ENCODE measurements around the gene NKD1.

NKD1 gene

DNA sequence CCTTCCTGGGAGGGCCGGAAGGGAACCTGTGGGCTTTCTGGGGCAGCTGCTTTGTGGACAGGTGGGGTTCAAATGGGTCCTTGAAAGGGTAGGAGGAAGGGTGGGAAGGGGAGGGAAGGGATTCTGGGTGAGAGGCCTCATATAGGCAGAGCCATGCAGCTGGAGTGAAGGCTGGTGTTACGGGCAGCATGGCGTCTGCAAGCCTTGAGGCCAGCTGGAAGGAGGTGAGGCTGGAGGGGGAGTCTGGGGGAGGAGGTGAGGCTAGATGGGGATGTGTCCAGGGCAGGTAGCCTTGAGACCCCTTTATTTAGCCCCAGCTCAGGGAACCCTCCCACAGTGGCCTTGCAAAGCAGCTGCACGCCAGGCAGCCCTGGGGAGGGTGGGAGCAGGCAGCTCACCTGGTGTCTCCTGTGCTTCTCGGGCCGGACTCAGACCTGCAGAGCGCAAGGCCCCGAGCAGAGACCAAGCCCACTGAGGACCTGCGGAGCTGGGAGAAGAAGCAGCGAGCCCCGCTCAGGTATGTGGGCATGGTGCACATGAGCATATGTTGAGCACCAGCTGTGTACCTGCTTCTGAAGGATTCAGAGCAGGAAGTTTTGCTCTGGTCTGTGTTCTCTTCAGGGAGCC, 82.3 kb downstream of the NKD1 start:
- DNase-seq (ENCODE audit: low spot score): no peak

DNA sequence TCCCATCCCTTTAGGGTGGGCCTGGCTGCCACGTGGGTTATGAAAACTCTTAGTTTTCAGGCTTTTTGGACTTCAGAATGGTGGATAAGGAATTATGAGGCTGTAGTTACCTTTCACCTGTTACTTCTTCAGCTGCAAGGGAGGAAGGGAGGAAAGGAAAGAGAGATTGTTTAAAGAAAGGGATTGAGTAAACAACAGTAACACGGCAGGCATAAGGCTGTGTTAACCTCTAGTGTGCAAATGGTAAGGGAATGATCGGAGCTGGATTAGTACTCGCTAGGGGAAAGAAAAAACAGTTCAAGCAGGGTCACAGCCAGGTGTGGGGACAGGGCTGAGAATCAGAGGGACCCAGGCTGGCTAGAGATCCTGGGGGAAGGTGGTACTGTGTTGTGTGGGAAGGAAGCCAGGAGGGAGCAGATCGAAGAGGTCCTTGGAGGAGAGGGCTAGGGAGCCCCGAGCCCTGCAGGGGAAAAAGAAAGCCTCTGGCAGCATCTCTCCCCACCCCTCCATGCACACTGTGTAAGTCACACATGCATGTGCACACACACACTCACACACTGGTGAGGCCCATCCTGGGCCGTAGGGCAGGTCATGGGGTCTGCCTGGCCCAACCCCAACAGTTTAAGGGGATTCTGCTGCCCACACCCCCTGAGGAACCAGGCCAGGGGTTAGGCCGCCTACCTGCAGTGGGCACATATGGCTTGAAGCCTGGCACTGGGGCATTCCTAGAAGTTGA, 83.2 kb downstream of the NKD1 start:
- no peak for DNase-seq (ENCODE audit: low spot score)

DNA sequence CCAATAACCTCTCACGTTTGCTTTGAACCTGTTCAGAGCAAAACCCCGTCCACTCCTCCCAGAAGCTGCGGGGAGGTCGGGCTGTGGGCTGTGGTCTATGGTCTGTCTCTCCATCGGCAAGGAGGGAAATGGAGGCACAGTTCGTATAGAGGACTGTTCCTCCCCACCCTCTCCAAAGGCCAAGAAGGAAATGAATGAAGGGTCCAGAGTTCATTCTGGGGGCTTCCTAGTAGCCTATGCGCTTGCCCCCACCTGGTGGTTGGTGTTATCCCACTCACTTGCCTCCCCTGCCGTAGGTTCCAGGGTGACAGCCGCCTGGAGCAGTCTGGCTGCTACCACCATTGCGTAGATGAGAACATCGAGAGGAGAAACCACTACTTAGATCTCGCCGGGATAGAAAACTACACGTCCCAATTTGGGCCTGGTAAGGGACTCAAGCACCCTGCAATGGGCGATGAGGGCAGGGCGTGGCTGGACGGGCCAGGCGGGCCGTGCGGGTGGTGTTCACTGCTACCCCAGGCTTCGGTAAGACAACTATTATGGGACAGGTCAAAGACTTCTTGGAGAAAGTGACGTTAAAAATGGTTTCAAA, 83.9 kb downstream of the NKD1 start:
- no peak for DNase-seq (ENCODE audit: low spot score)

DNA sequence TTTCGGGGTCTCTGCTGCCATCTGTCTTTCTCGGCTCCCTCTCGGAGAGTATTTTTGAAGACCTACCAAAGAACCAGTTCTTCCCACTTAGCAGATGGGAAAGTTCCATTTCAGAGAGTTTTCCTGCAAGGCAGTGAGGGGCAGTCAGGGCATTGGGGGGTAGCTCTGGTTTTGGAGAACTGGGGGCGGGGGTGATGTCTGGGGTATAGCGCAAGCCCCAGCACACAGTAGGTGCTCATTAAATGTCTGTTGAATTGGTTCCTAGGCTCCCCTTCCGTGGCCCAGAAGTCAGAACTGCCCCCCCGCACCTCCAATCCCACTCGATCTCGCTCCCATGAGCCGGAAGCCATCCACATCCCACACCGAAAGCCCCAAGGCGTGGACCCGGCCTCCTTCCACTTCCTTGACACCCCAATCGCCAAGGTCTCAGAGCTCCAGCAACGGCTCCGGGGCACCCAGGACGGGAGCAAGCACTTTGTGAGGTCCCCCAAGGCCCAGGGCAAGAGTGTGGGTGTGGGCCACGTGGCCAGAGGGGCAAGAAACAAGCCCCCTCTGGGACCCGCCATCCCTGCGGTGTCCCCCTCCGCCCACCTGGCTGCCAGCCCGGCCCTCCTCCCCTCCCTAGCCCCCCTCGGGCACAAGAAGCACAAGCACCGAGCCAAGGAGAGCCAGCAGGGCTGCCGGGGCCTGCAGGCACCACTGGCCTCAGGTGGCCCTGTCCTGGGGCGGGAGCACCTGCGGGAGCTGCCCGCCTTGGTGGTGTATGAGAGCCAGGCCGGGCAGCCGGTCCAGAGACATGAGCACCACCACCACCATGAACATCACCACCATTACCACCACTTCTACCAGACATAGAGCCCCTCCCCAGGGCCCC, 85.0 kb downstream of the NKD1 start:
- no peak for DNase-seq (ENCODE audit: low spot score)

DNA sequence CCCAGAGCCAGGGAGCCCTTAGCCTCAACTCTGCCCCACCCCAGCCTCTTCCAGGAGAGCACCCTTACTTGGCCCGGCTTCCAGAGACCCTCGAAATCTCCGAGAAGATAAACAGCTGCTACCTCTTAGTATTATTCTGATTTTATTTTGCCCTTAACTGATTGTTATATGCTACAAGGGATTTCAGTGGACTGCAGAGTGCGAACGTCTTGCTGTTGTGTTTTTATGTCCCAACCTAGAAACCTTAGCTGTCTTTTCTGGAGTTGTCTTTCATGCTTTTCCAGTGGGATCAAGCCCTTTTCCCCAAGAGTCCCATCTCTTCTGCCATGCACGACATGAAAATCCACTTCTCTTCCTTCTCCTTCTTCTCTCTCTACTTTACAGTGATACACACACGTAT, 85.9 kb downstream of the NKD1 start:
- DNase-seq (ENCODE audit: low spot score): no peak

DNA sequence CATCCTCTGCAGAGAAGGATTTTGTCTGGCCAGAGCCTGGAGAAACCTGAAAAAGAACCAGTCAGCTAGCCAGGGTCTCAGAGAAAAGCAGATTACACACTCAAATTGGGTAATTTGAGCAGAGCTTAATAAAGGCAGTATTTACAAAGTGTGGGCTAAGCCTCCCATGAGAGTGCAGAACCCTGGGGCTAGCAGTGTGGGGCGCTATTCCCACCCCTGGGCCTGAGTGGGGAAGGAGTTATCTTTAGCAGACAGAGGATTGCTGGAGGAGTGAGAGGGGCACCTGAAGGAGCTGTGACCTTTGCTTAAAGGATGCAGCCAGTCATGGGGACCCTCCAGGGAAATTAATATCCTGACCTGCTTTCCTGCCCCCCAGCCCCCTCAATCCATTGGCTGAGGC, 86.8 kb downstream of the NKD1 start:
- DNase-seq (ENCODE audit: low spot score): peak; percentile 44

DNA sequence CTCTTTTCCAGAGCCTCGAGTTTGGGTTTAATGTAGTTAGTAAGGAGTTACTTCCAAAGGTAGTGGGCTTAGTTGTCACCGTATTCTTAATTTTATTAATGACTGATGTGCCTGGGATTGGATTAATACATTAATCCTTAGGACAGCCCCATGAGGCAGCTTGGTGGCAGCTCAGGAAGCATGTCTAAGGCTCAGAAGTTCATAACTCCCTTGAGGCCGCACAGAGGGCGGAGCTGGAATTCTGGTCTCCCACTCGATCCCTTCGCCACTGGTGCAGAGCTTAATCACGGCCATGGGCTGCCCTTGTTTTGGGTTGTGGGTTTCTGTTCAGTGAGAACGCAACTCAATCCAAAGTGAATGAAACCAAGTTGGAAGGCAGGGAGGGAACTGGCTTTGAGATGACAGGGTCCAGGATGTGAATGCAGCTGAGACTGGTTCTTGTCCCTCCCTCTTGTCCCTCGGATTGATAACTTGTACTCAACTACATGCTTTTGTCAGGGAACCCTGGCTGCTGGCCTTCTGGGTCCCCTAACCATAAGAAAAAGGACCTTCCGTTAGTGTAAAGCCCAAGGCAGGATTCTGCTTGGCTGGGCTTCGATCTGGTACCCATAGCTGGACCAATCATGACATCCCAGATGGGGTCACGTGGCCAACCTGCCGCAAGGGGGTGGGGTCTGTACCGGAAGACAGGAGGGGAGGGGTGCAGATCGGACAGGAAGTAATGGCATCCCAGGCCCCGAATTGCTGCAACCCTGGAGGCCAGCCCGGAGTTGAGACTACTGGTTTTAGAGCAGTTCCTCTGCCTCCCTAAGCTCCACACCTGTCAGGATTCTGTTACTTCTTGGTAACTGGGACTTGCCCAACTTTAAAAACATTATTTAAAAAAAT, 87.6 kb downstream of the NKD1 start:
- peak; percentile 68 for DNase-seq (ENCODE audit: low spot score)

DNA sequence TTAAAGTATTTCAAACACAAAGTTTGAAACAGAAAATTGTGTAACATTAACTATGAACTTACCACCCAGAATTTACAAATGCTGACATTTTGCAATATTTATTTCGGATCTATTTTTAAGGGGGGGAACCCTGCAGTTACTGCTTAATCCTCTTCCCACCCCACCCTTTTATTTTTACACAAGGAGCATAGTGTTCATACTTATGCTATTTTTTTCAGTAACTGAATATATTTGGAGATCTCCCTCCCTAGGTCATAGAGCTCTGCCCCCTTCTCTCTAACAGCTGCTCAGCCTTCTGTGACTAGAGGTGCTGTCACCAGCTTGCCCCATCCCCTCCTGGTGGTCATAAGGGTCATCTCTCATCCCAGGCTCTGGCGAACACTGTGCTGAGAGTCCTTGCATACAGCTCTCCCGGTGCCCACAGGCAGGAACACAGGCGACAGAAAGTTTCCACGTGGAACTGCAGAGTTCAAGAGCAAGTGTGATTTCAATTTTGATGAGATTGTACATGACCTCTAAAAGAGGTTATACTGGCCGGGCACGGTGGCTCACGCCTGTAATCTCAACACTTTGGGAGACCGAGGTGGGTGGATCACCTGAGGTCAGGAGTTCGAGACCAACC, 88.7 kb downstream of the NKD1 start:
- DNase-seq (ENCODE audit: low spot score): no peak

DNA sequence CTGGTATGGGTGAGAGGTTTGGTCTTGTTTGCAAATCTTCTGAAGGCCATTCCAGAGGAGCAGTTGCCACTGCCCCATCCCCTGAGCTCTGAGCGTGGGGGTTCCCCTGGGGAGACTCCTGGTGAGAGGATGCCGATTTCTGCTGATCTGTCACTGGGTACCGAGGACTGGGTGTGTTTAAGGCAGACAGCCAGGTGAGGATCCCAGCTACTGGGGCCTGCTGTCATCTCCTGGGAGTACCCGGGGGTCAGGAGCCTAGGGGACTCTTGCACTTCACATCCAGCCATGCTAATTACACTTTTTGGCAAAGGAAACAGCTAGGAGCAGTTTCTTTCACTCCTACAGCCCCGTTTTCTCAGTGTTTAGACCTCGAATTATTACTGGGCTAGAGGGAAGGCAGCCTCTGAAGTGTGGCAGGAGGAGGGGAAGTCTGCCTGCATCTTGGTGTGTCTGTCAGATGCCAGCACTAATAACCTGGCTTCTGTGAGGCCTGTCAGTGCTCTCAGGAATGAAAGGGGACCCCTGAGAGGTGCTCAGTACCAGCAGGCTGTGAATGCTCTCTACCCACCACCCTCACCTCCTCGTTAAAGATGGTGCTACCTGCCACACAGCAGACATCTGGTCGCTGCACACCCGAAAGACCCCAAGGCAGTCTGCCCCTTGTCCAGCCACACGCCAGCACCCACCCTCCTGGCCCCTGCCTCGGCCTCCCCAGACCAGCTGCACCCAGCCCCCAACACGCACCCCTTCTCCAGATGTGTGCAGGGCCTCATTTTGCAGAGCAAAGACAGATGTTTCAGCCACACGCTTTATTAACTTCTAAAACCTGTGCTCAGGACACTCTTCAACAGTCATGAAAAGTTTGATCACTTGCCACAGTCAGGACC, 89.8 kb downstream of the NKD1 start:
- no peak for DNase-seq (ENCODE audit: low spot score)

DNA sequence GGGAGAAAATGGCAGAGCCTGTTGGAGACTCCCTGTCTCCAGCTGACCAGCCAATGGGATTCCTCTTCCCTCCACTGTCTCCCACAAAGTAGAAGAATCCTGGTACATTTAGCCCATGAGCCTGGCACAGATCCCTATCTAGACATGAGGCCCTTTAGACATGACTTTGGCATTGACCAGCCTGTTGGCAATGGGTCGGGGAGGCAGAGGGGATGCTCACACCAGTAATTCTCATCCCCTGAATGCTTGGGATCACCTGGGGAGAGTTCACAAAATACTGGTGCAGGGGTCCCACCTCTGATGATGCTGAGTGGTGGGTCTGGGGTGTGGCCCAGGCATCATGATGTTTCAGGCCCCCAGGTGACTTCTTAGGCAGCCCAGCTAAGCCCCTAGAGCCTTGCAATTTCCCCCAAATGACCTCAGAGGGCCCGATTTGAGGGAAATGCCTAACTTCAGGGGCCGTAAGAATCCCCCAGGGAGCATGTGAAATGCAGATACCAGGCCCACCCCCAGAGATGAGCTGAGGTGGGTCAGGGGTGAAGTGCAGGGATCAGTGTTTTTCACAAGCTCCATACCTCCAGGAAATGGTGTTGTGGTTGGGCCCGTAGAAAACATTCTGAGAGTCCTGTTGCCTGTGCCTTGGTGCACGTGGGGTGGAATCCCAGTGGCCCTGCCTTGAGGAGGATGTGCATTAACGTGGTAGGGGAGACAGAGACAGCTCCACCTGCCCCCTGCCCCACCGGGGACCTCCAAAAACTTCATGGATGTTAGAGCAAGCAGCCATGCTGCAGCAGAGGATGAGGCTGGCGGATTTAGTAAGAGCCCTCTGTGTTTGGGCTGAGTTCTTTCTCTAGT, 90.8 kb downstream of the NKD1 start:
- no peak for DNase-seq (ENCODE audit: low spot score)

DNA sequence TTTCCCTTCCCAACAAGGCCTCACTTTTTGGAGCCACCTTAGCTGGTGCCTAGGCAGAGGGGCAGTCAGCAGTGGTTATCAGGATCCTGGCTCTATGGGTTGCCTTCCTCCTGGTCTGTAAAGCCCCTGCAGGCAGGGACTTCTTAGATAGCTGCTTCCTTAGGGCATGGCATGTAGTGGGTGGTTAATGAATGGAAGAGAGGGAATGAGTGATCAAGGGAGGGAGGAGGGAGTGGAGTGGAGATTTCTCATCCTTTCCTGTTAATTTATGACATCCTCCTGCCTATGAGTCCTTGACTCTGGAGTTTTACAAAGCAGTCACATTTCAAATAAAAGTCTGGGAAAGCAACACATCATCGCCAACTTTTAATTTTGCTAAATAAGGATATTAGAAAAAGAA, 92.2 kb downstream of the NKD1 start:
- no peak for DNase-seq (ENCODE audit: low spot score)

DNA sequence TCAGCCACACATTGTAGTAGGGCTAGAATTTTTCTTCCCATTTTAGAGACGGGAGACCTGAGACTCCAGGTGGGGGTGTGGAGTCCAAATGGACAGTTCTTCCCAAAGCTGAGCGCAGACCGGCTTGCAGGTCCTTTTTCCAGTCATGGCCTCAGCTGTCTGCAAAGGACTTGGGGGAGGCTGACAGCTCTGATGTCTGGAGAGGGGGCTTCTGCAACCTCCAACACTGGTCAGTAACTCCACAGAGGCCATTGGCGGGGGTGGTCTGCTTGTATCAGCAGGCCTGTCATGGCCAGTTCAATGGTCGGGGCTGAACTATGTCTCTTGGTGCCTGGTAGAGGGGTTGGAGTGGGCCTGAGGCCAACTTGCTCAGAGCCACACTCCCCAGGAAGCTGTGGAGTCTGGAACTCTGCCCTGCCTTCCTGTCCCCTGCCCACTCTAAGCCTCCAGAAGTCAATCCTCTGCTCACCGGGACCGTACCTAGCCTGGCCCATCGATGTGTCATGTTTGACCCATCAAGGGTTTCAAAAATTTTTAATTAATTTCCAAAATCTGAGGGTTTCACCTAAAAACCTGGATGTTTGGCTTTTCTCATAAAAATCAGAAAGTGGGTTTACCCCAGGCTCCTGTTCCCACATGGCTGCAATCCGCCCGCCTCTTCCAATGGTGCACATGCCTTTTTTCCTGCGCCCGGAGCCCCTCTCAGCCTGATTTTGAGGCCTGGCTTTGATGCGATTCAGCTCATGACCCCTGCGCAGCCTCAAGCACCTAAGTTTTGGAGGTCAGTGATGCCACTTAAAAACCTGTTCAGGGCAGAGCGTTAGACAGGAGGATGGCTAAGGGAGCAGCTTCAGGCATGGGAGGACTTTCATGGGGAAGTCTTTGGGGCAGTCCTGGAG, 93.0 kb downstream of the NKD1 start:
- DNase-seq (ENCODE audit: low spot score): no peak

DNA sequence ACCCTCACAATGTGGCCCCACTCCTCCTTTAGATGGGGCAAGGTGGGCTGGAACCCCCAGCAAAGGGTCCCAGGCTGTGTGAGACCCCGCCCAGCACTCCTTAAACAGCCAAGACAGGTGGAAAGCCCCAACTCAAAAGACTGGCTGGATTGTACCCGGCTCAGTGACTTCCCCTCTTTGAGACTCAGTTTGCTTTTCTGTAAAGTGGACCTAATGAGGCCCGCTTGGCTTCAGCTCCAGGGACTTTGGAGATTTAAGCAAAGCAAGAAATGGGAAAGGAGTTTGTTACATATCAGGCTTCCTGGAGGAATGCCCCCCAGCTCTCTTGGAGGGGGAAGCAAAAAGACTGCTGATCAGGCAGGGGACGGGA, 93.6 kb downstream of the NKD1 start:
- no peak for DNase-seq (ENCODE audit: low spot score)

DNA sequence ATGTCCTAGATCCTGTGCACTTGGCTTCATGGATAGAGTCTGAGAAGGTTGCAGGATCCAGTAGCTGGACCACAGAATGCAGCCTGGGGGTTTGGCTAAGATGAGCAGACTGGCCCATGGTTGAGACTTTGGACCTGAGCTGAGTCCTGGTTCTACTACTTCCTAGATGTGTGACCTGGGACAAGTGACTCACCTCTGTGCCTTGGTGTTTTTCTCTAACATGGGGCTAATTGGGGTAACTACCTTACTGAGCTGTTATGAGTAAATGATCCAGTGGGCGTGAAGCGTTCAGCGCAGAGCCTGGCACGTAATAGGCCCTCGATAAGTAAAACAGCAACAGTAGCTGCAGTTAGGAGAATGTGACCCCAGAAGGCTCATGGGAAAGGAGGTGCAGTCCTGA, 94.2 kb downstream of the NKD1 start:
- DNase-seq (ENCODE audit: low spot score): no peak

DNA sequence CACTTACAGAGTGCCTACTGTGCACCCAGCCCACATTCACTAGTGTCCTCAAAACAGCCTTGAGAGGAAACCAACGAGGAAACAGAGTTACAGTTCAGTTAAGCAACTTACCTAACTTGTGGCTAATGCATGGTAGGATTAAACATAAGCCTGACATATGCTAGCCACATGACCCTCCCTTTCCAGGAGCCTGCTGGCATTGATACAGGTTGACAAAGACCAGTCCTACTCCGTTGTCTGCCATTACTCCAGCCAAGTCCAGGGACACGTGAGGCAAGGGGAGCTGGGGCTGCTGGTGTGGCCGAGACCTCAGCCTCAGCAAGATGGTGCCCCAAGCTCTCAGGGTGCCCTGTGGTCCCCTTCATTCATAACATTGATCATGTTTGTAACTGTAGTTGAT, 95.0 kb downstream of the NKD1 start:
- DNase-seq (ENCODE audit: low spot score): no peak

DNA sequence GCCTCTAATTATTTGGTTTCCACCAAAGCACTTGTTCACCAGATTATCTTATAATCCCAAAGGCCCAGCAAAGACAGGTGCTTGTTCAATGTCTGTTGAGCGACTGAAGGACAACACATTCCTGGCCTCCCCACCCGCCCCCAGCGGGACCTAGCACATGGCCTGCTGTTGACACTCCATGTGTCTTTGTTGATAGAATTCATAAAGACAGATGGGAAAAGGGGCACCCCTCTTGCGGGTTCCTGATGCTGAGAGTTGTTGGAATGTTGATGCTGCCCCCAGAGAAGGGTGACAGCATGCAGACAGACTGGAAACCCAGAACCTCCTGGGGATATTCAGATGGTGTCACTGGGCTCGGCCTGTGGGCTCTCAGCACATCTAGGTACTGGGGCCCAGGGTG, 96.0 kb downstream of the NKD1 start:
- no peak for DNase-seq (ENCODE audit: low spot score)

DNA sequence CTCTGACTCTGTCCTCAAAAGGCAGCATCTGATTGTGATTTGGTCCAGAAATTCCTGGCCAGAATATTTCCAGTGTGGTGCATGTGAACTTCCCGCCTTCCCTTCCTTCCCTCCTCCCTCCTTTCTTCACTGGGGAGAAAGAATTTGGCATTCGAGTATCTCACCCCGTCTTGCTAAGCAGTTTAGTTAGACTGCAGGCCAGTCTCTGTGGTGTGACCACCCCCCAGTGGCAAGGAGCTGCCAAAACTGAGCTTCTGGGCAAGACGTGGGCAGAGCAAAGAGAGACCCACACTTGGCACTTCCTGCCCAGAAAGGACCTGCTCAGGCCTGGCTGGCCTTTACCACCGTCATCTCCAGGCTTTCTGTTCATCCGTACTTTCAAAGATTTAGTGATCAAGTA, 96.5 kb downstream of the NKD1 start:
- DNase-seq (ENCODE audit: low spot score): peak; percentile 67

DNA sequence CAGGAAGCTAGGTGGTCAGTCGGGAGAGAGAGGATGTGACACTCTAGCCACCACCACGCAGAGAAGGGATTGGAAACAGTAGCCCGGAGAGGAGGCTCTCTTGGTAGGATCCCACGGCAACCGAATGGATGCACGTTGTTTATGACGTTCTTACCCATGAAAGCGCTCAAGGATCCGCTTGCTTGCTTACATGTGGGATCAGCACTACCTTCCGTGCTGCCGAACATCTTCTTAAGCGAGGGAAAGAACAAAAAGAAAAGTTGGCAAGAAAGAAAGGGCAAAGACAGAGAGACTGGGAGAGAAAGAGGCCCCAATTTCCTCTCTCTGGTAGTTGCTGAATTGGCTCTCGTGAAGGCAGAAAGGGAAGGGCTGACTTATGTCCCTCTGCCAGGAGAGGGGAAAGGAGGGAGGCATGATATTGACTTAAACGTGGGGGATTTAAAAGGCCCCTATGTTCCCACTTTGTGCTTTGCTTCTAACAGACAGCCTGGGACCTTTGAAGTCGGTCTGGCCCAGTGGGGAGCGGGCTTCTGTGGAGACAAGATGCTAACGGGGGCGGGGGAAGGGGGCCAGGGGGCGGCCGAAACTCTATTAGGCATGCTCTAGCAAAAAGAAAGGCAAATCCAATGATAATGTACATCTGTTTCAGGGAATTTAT, 97.5 kb downstream of the NKD1 start:
- no peak for DNase-seq (ENCODE audit: low spot score)

All from D341Med (cell line).